HG03108 (cell line): Measurements from ENCODE around the gene RIMS3.
"Not testable (repeated sequence)": the region's sequence is repeated elsewhere in the genome, so short reads cannot be mapped to it uniquely, and the experiment has no call there.

Experiments used
- ATAC-seq: cut with Tn5 transposase; IDR thresholded peaks from one replicate; pipeline ENCODE4 v1.9.1; 2021; ENCODE audit warnings: moderate library complexity; ENCODE audit not compliant: unreplicated experiment

RIMS3 gene

DNA sequence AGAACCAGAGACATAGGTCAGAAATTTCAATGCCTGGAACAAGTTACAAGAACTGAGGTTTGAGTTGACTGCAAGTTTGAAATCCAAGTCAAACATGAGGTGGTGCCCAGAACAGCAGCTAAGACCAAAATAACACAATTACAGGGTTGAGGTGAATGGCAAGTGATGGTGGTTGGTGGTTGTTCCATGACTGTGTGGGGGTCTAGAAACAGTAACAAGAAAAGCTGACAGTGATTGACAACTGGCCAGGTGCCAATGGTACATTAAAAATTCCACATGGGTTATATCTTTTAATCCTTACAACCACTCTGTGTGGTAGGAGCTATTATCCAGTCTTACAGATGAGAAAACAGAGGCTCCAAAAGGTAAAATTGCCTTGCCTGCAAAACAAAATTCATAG, 32.0 kb downstream of the RIMS3 start:
- ATAC-seq: no peak

DNA sequence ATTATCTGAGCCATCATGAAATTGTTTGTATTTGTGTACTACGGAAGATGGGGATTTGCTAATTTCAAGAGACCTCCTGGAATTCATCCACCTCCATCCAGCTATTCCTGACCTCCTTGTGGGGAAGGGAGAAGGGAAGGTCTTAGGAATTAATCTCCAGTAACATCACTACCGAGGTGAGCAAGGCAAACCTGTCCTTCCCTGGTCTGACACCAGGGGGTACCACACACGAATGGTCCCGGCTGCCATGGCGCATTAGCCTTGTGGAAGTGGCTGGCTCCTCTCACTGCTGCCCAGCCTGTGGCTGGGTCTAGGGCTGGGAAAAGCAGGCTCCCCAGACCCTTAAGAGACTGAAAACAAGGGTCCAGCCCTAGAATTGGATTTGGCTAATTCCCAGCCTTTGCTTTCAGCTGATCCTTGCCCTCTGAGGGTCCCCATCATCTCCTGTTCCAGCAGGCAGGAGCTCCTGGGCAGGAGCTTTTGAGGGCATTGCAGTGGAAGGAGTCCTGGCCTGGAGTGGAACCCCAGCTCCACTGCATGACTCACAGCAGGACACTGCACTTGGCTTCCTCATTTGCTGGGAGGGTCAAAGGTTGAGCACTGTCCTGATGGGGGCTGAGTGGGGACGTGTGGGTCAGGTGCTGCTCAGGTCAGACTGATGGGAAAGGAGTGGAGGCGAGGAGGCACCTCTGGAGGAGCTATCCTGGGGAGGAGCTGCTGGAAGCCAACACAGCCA, 34.8 kb downstream of the RIMS3 start:
- no peak for ATAC-seq

DNA sequence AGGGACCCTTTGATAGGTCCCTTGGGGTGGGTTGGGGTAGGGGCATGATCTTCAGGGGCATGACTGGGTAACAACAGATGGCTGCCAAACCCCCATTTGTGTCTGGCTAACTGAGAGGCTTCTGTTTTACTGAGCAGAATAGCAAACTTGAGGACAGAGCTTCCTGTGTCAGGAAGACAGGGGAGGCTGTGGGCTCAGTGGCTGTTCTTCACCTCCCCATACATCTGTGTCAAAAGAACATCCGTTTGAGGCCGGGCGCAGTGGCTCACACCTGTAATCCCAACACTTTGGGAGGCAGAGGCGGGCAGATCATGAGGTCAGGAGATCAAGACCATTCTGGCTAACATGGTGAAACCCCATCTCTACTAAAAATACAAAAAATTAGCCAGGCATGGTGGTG, 35.9 kb downstream of the RIMS3 start:
- ATAC-seq: not testable (repeated sequence)

DNA sequence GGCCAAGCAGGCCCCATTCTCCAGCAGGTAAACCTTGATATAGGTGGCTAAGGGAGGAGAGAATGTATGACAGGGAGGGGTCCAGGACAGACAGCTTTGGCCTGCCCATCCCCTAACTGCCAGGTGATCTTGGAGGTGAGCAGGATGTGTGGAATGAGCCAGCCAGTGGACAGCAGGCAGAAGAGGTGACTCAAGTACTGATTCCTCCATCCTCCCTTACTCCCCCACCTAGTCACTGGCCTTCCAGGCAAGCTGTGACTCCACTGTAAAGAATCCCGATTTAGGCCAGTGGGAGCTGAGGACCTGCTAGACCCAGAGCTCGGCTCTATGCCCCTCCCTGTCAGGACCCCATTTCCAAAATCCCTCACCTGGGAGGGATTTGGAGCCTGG, 36.6 kb downstream of the RIMS3 start:
- ATAC-seq: no peak

GRCh38 chr1:40627987-40628902, 37.2 kb downstream of the RIMS3 start:
- peak; percentile 64 for ATAC-seq

DNA sequence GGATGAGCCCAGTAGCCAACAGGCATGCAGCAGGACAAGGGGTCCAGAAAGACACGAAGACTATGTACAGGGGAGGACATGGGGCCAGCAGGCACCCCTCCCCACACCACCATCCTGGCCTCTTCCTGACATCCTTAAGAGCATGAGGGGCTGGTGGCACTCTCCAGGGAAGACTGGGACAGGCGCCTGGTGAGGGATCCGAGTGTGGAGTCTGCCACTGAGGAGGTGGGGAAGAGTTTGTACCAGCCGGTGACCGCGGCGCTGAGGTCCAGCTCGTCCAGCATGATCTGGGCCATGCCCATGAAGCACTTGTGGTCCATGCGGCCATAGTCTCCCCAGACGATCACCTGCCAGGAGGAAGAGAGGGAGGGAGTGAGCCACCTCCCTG, 39.1 kb downstream of the RIMS3 start:
- ATAC-seq: no peak

DNA sequence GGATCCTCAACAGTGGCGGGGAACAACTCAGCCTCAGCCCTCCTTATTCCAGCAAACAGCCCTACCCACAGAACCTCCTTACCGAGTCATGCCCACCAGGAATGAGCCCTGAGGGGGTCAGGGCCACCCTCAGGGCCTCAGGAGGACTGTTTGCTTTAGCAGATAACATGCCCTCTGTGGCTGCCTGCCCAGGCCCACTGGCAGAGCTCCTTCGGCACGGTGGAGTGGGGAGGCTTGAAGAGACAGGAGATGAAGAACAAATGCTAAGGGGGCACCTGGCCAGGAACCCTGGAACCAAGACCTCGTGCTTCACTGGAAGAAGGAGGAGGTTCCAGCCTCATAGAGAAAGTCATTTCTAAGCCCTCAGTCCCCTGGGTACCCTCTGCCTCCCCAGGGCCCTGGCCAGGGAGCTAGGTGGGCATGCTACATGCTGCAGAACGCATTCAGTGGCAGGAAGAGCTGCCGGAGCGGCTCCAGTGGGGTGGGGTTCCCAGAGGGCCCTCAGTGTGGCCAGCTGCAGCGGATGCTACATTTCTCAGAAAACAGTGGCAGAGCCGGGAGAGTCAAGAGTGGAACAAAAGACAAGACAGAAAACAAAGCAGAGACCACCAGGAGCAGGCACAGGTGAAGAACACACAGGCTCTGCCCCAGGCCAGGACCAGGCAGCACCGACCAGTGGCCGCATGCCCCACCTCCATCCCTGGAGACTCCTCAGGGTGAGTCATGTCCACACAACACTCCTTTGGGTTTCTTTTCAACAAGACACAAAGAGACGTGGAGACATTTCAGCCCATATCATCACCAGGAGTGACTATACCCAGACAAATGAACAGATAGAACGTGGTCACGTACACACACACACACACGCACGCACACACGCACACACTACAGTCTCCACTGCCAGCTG, 39.8 kb downstream of the RIMS3 start:
- no peak for ATAC-seq

- ATAC-seq: no peak
Observed at GRCh38 chr1:40625076-40625475, 40.4 kb downstream of the RIMS3 start.

- no peak for ATAC-seq
Observed at GRCh38 chr1:40622936-40623629, 42.4 kb downstream of the RIMS3 start.

DNA sequence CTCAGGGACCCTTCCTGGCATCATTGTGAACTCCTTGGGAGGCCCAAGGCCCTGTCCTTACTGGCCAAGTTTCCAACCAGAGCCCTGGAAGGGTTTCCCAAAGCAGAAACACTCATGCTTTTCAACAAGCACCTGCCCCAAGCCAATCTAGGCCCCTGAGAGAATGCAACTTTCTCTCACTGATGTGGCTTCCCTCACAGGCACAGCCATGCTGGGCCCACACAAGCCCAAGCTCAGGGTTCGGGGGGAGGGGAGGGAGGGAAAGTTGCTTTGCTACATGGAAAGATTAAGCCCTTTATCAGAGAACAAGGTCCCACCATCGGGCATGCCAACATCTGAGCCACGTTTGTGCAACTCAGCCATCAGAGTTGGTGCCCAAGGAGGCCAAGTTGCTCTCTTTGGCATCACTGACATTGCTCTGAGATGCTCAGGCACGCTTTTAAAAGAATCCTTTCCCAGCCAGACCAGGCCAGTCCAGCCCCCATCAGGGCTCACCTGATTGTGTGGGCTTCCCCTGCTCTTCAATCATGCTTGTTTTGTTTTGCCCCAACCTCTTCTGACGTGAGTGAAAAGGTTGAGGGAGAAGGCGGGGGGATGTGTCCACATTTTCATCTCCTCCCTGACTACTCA, 43.5 kb downstream of the RIMS3 start:
- no peak for ATAC-seq

DNA sequence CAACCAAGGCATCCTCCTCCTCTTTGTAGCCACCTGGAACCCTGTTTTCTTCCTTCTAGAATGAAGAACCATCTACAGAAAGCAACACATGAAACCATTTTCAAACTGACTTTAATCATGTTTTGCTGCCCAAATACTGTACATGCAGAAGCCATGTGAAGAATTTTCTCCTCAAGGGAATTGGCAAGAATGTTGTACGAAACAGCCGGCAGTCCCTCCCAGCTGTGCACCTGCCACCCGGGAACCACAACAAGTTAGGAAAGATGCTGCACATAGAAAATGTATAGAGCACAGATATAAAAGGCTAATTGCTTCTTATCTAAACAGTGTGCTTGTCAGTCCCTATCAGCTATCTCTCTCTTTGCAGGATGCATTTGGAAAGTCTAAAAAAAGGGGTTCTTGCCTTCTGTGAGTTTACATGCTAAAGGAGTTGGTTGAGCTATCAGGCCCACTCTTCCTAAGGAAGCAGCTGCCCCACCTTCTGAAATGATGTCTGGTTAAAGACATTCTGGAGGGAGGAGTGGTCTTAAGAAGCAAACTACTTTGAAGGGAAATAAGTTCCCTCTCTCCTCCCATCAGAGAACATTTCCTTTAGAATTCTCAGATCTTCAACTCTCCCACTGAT, 44.8 kb downstream of the RIMS3 start:
- no peak for ATAC-seq

- ATAC-seq: no peak
Observed at GRCh38 chr1:40620150-40620549, 45.3 kb downstream of the RIMS3 start.

DNA sequence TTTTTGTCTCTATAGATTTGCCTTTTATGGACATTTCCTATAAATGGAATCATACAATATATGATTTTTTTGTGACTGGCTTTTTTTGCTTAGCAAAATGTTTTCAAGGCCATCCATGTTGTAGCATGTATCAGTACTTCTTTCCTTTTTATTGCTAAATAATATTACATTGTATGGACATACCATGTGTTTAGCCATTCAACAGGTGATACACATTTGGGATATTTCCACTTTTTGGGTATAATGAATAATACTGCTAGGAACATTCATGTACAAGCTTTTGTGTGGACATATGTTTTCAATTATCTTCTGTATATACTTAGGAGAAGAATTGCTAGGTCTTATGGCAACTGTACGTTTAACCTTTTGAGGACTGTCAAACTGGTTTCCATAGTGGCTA, 47.4 kb downstream of the RIMS3 start:
- no peak for ATAC-seq

DNA sequence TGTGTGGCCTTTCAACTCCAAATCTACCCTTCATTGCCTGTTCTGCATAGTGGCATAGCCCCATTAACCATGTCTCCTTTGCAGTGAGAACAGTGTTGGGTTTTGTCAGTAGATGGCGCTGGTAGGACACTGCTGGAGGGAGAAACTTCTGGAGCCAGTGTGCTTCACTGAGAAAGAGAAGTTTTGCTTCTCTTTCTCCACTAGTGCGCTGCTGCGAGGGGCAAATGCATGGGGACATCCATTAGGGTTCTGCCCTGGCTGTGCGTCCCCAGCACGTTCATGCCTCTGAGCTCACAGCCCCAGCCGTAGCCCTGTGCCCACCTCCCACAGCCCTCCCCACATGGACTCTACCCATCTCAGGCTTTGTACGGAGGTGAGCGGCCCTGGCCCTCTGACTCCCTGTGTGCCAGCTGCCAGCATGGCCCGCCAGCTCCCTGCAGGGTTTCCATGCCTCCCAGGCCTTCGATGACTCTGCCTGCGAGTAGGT, 53.1 kb downstream of the RIMS3 start:
- ATAC-seq: no peak

DNA sequence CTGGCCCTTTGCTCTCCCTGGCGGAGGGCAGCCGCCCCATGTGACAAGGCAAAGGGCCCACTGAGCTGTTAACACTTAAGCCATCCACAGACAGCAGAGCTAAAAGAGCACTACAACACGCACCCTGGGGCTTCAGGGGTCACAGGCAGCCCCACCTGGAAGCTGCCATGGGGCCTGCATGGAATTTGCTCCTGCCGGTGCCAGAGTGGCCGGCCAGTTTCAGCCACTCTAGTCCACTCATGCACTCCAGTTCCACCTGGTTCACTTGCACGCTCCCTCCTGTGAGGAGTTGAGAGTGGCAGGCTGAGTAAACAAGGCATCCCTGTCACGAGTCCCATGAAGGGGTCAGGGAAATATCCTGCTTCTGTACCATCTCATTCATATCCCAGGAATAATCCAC, 55.3 kb downstream of the RIMS3 start:
- no peak for ATAC-seq

- no peak for ATAC-seq
Observed at GRCh38 chr1:40607921-40608320, 57.6 kb downstream of the RIMS3 start.

GRCh38 chr1:40606978-40607377, 58.5 kb downstream of the RIMS3 start:
- no peak for ATAC-seq

DNA sequence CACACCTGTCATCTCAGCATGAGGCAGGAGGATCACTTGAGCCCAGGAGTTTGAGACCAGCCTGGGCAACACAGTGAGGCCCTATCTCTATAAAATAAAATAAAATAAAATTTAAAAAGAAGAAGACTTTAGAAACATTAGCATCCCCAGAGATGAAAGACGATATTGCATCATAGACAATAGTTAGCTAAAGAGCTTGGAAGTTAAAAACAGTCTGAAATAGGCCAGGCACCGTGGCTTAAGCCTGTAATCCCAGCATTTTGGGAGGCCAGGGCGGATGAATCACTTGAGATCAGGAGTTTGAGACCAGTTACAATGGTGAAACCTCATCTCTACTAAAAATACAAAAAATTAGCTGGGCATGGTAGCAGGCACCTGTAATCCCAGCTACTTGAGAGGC, 59.3 kb downstream of the RIMS3 start:
- no peak for ATAC-seq

DNA sequence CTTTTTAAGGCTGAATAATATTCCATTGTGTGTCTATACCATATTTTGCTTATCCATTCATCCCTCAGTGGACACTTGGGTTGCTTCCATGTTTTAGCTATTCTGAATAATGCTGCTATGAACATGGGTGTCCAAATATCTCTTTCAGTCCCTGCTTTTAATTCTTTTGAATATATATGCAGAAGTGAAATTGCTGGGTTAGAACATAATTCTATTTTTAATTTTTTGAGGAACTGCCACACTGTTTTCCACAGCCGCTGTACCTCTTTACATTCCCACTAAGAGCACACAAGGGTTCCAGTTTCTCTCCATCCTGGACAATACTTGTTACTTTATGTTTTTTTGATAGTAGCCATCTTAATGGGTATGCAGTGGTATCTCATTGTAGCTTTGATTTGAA, 65.6 kb downstream of the RIMS3 start:
- no peak for ATAC-seq

- ATAC-seq: no peak
Observed at GRCh38 chr1:40595623-40596022, 69.9 kb downstream of the RIMS3 start.
